Endothelial cell (in vitro differentiated cells): ENCODE data around the gene NYNRIN. TPM values are rescaled to one million over a fixed set of nuclear protein-coding genes. Genes with fewer than 3 reads are reported as not detected.

Experiments used
- DNase-seq: peaks from one replicate; pipeline ENCODE4 v3.0.0; 2021; ENCODE audit warnings: low spot score
- H3K27ac Mint-ChIP-seq: one replicate; pipeline ENCODE4 v1.8.0; 2021; ENCODE audit warnings: mixed read lengths, inconsistent platforms; ENCODE audit not compliant: unreplicated experiment
- H3K27me3 Mint-ChIP-seq: one replicate; pipeline ENCODE4 v1.8.0; 2021; ENCODE audit warnings: mild to moderate bottlenecking, moderate library complexity, mixed read lengths, inconsistent platforms; ENCODE audit not compliant: unreplicated experiment
- H3K36me3 Mint-ChIP-seq: one replicate; pipeline ENCODE4 v1.8.0; 2021; ENCODE audit warnings: mild to moderate bottlenecking, low read depth, mixed read lengths, inconsistent platforms; ENCODE audit not compliant: unreplicated experiment
- H3K4me1 Mint-ChIP-seq: one replicate; pipeline ENCODE4 v1.8.0; 2021; ENCODE audit warnings: mild to moderate bottlenecking, mixed read lengths, inconsistent platforms; ENCODE audit not compliant: unreplicated experiment
- H3K4me3 Mint-ChIP-seq: one replicate; pipeline ENCODE4 v1.8.0; 2021; ENCODE audit warnings: mild to moderate bottlenecking, mixed read lengths, inconsistent platforms; ENCODE audit not compliant: unreplicated experiment
- H3K9me3 Mint-ChIP-seq: one replicate; pipeline ENCODE4 v1.8.0; 2021; ENCODE audit warnings: mixed read lengths, inconsistent platforms; ENCODE audit not compliant: unreplicated experiment
- total RNA-seq: library from RNA; stranded (reverse); fragmentation: NEBNext Ultra II Directional; extraction: Animal tissue kit (Norgen Biotek cat#: 25700); gene quantifications from one replicate; pipeline ENCODE4 v1.2.1, GENCODE V29; 2021; ENCODE audit not compliant: unreplicated experiment
- TF ChIP-seq, protein P1 (sequence below): fragments of 200-600 bp; sonication (generic); IDR thresholded peaks from one replicate; pipeline ENCODE4 v1.5.0; 2021; ENCODE audit warnings: antibody characterized with exemption; ENCODE audit not compliant: unreplicated experiment

NYNRIN gene
- total RNA-seq, 1 donor from 2014 or later, result 49.0 TPM

DNA sequence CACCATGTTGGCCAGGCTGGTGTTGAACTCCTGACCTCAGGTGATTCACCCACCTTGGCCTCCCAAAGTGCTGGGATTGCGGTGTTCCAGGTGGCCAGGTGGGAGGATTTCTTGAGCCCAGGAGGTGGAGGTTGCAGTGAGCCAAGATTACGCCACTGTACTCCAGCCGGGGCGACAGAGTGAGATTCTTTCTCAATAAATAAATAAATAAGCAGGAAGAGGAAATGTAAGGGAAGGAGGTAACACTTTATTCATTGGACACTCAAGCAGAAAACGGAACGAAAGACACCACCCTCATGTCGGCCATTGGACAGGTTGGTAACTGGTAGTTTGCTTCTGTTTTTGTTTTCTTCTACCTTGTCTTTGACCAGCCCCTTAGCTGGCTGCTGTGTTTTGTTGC, 43.8 kb upstream of the NYNRIN start:
- H3K9me3 Mint-ChIP-seq, result no peaks in the 10 kb centered on the region
- no peak for DNase-seq
- H3K4me1 Mint-ChIP-seq, result peaks cover 6% of the 10 kb centered on the region
- H3K4me3 Mint-ChIP-seq, result no peak overlapping the region
- no peaks in the 10 kb centered on the region for H3K36me3 Mint-ChIP-seq
- H3K27ac Mint-ChIP-seq, result no peak overlapping the region
- peaks cover 7% of the 10 kb centered on the region for H3K27me3 Mint-ChIP-seq
- TF ChIP-seq, protein P1, sequence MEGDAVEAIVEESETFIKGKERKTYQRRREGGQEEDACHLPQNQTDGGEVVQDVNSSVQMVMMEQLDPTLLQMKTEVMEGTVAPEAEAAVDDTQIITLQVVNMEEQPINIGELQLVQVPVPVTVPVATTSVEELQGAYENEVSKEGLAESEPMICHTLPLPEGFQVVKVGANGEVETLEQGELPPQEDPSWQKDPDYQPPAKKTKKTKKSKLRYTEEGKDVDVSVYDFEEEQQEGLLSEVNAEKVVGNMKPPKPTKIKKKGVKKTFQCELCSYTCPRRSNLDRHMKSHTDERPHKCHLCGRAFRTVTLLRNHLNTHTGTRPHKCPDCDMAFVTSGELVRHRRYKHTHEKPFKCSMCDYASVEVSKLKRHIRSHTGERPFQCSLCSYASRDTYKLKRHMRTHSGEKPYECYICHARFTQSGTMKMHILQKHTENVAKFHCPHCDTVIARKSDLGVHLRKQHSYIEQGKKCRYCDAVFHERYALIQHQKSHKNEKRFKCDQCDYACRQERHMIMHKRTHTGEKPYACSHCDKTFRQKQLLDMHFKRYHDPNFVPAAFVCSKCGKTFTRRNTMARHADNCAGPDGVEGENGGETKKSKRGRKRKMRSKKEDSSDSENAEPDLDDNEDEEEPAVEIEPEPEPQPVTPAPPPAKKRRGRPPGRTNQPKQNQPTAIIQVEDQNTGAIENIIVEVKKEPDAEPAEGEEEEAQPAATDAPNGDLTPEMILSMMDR, result no peak

DNA sequence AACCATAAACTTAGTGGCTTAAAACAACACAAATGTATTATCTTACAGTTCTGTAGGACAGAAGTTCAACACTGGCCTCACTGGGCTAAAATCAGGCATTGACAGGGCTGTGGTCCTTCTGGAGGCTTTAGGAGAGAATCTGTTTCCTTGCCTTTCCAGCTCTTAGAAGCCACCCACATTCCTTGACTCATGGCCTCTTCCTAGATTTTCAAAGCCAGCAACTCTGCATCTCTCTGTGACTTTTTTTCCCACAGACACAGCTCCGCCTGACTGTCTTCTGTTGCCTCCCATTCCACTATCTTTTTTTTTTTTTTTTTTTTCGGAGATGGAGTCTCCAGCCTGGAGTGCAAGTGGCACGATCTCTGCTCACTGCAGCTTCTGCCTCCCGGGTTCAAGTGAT, 42.6 kb upstream of the NYNRIN start:
- H3K4me1 Mint-ChIP-seq, result peaks cover 6% of the 10 kb centered on the region
- peaks cover 6% of the 10 kb centered on the region for H3K27me3 Mint-ChIP-seq
- no peak overlapping the region for H3K4me3 Mint-ChIP-seq
- DNase-seq, result no peak
- H3K27ac Mint-ChIP-seq, result no peak overlapping the region
- no peaks in the 10 kb centered on the region for H3K9me3 Mint-ChIP-seq
- peaks cover 5% of the 10 kb centered on the region for H3K36me3 Mint-ChIP-seq
- TF ChIP-seq, protein P1, result no peak

DNA sequence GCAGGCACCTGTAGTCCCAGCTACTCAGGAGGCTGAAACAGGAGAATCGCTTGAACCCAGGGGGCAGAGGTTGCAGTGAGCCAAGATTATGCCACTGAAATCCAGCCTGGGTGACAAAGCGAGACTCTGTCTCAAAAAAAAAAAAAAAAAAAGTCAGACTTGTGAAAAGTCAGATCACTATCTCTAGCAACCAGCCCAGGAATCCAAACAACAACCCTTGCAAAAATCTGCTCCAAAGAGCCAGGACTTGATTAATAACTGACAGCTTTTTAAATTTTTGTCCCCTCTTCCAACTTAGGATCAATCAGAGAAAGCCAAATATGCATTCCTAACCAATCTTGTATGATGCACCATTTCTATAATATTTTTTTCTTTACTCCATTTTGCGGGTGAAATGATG, 38.5 kb upstream of the NYNRIN start:
- no peak overlapping the region for H3K27ac Mint-ChIP-seq
- TF ChIP-seq, protein P1, result no peak
- peaks cover 6% of the 10 kb centered on the region for H3K27me3 Mint-ChIP-seq
- H3K36me3 Mint-ChIP-seq, result peaks cover 5% of the 10 kb centered on the region
- no peak overlapping the region for H3K4me3 Mint-ChIP-seq
- peaks cover 4% of the 10 kb centered on the region for H3K4me1 Mint-ChIP-seq
- no peaks in the 10 kb centered on the region for H3K9me3 Mint-ChIP-seq
- no peak for DNase-seq

DNA sequence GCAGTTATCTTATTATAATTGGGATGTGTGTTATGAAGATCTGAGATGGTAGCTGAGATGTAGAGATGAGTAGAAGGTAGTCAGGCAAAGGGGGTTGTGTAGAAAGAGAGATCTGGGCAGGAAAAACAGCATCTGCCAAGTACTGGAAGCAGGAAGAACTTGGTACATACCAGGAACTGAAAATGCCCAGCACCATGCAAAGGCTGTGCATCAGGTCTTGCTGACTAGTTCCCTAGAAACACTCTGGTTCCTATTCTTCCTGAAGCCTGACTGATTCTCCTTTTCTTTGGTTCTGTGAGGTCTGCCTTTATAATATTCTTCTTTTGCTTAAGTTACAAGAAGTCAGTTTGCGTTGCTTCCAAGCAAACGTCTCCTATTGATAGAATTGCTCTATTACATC, 37.5 kb upstream of the NYNRIN start:
- H3K4me3 Mint-ChIP-seq, result no peak overlapping the region
- H3K27ac Mint-ChIP-seq, result no peak overlapping the region
- no peak for DNase-seq
- no peaks in the 10 kb centered on the region for H3K9me3 Mint-ChIP-seq
- peaks cover 11% of the 10 kb centered on the region for H3K27me3 Mint-ChIP-seq
- peaks cover 13% of the 10 kb centered on the region for H3K4me1 Mint-ChIP-seq
- H3K36me3 Mint-ChIP-seq, result peaks cover 5% of the 10 kb centered on the region
- TF ChIP-seq, protein P1, result no peak

DNA sequence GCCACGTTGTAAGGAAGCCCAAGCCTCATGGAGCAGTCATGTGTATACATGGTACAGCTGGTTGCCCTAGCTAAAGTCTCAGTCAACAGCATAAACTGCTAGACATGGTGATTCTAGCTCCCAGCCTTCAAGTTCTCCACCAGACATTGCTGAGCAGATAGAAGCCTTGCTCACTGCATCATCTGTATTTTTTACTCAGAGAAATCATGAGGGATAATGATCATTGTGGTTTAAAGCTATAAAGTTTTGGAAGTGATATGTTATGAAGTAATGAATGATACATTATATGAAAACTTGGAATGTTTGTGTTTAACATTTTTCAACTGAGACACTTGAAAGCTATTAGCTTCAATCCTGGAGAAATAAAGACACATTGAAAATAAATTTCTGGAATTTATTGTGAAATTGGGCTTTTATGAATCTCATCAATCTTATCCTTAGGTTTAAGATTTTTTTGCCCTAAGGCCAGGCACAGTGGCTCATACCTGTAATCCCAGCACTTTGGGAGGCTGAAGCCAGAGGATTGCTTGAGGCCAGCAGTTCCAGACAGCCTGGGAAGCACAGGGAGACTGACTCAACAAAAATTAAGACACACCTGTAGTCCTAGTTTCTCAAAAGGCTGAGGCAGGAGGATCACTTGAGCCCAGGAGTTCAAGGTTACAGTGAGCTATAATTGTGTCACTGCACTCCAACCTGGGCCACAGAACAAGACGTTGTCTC, 36.4 kb upstream of the NYNRIN start:
- Mint-ChIP-seq H3K9me3 (no peaks in the 10 kb centered on the region), H3K4me1 (peaks cover 14% of the 10 kb centered on the region), H3K4me3 (no peak overlapping the region), H3K27me3 (peaks cover 11% of the 10 kb centered on the region), H3K36me3 (peaks cover 5% of the 10 kb centered on the region), H3K27ac (no peak overlapping the region)
- no peak for DNase-seq
- TF ChIP-seq, protein P1, result no peak
